Keratinocyte (primary cell): ENCODE data around the gene ERVH48-1. TPM values are rescaled to one million over a fixed set of nuclear protein-coding genes. Genes with fewer than 3 reads are reported as not detected.

Experiments used
- DNase-seq: peaks from one replicate; pipeline ENCODE4 v3.0.0-alpha.2; 2011; ENCODE audit warnings: low read depth, missing footprints, low spot score
- FAIRE-seq: peaks from 2 replicates; lab custom pipeline; 2011; peaks lifted over from hg19 to GRCh38; lab: Jason Lieb, UNC
- H2AFZ ChIP-seq: 2 replicates; pipeline ENCODE4 v1.6.0; 2012; ENCODE audit warnings: low read length, control low read depth, inconsistent platforms; ENCODE audit not compliant: control insufficient read depth
- H3K27ac ChIP-seq: 2 replicates; pipeline ENCODE4 v1.5.1; 2011; ENCODE audit warnings: low read length; ENCODE audit not compliant: control insufficient read depth, insufficient read depth
- H3K27me3 ChIP-seq: 3 replicates; pipeline ENCODE4 v1.6.0; 2011; ENCODE audit warnings: low read length; ENCODE audit not compliant: control insufficient read depth, insufficient read depth; ENCODE audit errors: extremely low read depth
- H3K36me3 ChIP-seq, 2 experiments: 2 replicates in 1 of 2; 3 replicates in 1 of 2; pipeline ENCODE4 v1.5.1; 2011; ENCODE audit warnings: low read length in 2 of 2, mild to moderate bottlenecking in 1 of 2; ENCODE audit not compliant: control insufficient read depth in 2 of 2, insufficient read depth in 2 of 2; ENCODE audit errors: extremely low read depth in 1 of 2
- H3K4me1 ChIP-seq: 3 replicates; pipeline ENCODE4 v1.5.1; 2011; ENCODE audit warnings: low read length; ENCODE audit not compliant: control insufficient read depth, insufficient read depth; ENCODE audit errors: extremely low read depth
- H3K4me2 ChIP-seq: 3 replicates; pipeline ENCODE4 v1.6.0; 2011; ENCODE audit warnings: low read depth, low read length; ENCODE audit not compliant: control insufficient read depth, insufficient read depth; ENCODE audit errors: extremely low read depth
- H3K4me3 ChIP-seq, 3 experiments: fragments of 200-600 bp in 1 of 3; sonication (generic) in 1 of 3; 2 replicates in 2 of 3; 3 replicates in 1 of 3; pipeline ENCODE4 v1.5.1; 2011 to 2016; ENCODE audit warnings: low read length in 3 of 3, mild to moderate bottlenecking in 3 of 3, control low read depth in 2 of 3, inconsistent platforms in 1 of 3, low read depth in 1 of 3, mixed read lengths in 1 of 3, mixed run types in 1 of 3, moderate library complexity in 1 of 3; ENCODE audit not compliant: control insufficient read depth in 2 of 3, insufficient read depth in 2 of 3; ENCODE audit errors: extremely low read depth in 1 of 3
- H3K79me2 ChIP-seq: 2 replicates; pipeline ENCODE4 v1.6.0; 2012; ENCODE audit warnings: low read length; ENCODE audit not compliant: control insufficient read depth, insufficient read depth
- H3K9ac ChIP-seq: 3 replicates; pipeline ENCODE4 v1.6.0; 2011; ENCODE audit warnings: low read length; ENCODE audit not compliant: control insufficient read depth, insufficient read depth; ENCODE audit errors: extremely low read depth
- H3K9me1 ChIP-seq: 3 replicates; pipeline ENCODE4 v1.6.0; 2011; ENCODE audit warnings: low read length; ENCODE audit not compliant: control insufficient read depth, insufficient read depth; ENCODE audit errors: extremely low read depth
- H3K9me3 ChIP-seq: 2 replicates; pipeline ENCODE4 v1.5.1; 2012; ENCODE audit warnings: low read depth, low read length; ENCODE audit not compliant: control insufficient read depth
- H4K20me1 ChIP-seq: 3 replicates; pipeline ENCODE4 v1.6.0; 2011; ENCODE audit warnings: low read length; ENCODE audit not compliant: control insufficient read depth, insufficient read depth; ENCODE audit errors: extremely low read depth
- CTCF ChIP-seq, 3 experiments: IDR thresholded peaks in 1 of 3; conservative IDR thresholded peaks in 1 of 3; optimal IDR thresholded peaks in 1 of 3; 2 replicates in 2 of 3; 3 replicates in 1 of 3; pipeline versions ENCODE3 to v1.5.1; 2011; ENCODE audit warnings: low read length in 3 of 3, mild to moderate bottlenecking in 3 of 3, moderate library complexity in 2 of 3, control low read depth in 1 of 3, inconsistent platforms in 1 of 3; ENCODE audit not compliant: insufficient read depth in 2 of 3; ENCODE audit errors: extremely low read depth in 1 of 3
- EZH2 ChIP-seq: IDR thresholded peaks from one replicate; pipeline ENCODE4 v1.6.1; 2012; ENCODE audit warnings: inconsistent platforms, mild to moderate bottlenecking, low read length, moderate library complexity
- dilution Hi-C: fragments of 300-500 bp; cut with MboI; formaldehyde crosslinking; loops from one replicate; pipeline ENCODE4 v1.7.0; 2020; ENCODE audit warnings: low sequenced_read_pairs; ENCODE audit not compliant: extremely low pct_ligation_motif_present
- polyA plus RNA-seq, 5 experiments: library from polyadenylated mRNA; depleted of rRNA in 3 of 5; stranded (reverse) in 3 of 5; stranded (forward) in 1 of 5; unstranded in 1 of 5; fragments of >200 nt; gene quantifications; 1 replicate in 1 of 5; 2 replicates in 3 of 5; 3 replicates in 1 of 5; pipeline versions ENCODE4 v1.2.1 to v1.2.3, GENCODE V29; 2011 to 2012; ENCODE audit warnings: missing spikeins in 2 of 5, low read depth in 1 of 5, low replicate concordance in 1 of 5

ERVH48-1 gene
- polyA plus RNA-seq, 1 donor (not counting 4 experiments of a cell fraction or from before 2014, with no cell fraction given): 0.03 TPM

- FAIRE-seq: no peak
- no peak for DNase-seq
- Histone ChIP-seq H3K9me3 (no peaks in the 10 kb centered on the region), H3K27me3 (no peaks in the 10 kb centered on the region), H3K9ac (no peak overlapping the region), H3K4me1 (peaks cover 2% of the 10 kb centered on the region), H3K36me3 (peaks cover 0 to 1% of the 10 kb centered on the region in 2 experiments), H2AFZ (no peak overlapping the region), H3K79me2 (no peaks in the 10 kb centered on the region), H4K20me1 (no peaks in the 10 kb centered on the region), H3K4me2 (no peak overlapping the region), H3K9me1 (no peaks in the 10 kb centered on the region), H3K4me3 (no peak overlapping the region), H3K27ac (no peak overlapping the region)
- dilution Hi-C loops: no loop called here
- TF ChIP-seq EZH2: no peak
- no peak for TF ChIP-seq CTCF (optimal IDR thresholded peaks at IDR 0.05 in 1 of 3, IDR thresholded peaks at IDR 0.05 in 1 of 3, conservative IDR thresholded peaks at IDR 0.05 in 1 of 3; ENCODE audit: extremely low read depth in 1 of 3, insufficient read depth in 2 of 3, low read length in 3 of 3)
Measured at GRCh38 chr21:42887326-42887725, 38.1 kb downstream of the ERVH48-1 start.

- H3K4me1 ChIP-seq: no peaks in the 10 kb centered on the region
- peaks cover 0 to 1% of the 10 kb centered on the region in 2 experiments for H3K36me3 ChIP-seq
- dilution Hi-C loops: no loop called here
- H2AFZ ChIP-seq: no peak overlapping the region
- TF ChIP-seq EZH2 (no peak), CTCF (optimal IDR thresholded peaks at IDR 0.05 in 1 of 3, IDR thresholded peaks at IDR 0.05 in 1 of 3, conservative IDR thresholded peaks at IDR 0.05 in 1 of 3; ENCODE audit: extremely low read depth in 1 of 3, insufficient read depth in 2 of 3, low read length in 3 of 3) (no peak)
- no peak overlapping the region for H3K9ac ChIP-seq
- H4K20me1 ChIP-seq: no peaks in the 10 kb centered on the region
- no peak for FAIRE-seq
- no peak overlapping the region for H3K4me2 ChIP-seq
- no peak for DNase-seq
- no peak overlapping the region for H3K27ac ChIP-seq
- H3K79me2 ChIP-seq: peaks cover 14% of the 10 kb centered on the region
- no peaks in the 10 kb centered on the region for H3K9me1 ChIP-seq
- H3K27me3 ChIP-seq: no peaks in the 10 kb centered on the region
- H3K9me3 ChIP-seq: no peaks in the 10 kb centered on the region
- no peak overlapping the region for H3K4me3 ChIP-seq
Measured at GRCh38 chr21:42883921-42884320, 41.5 kb downstream of the ERVH48-1 start.
